ENCODE measurements around the gene ADGRF1.

Gene ADGRF1

GRCh38 chr6:46989398-46989797, 52.7 kb downstream of the ADGRF1 start:
- DNase-seq (ENCODE audit: low read depth) = peak; percentile 10
- TF ChIP-seq CTCF (IDR thresholded peaks at IDR 0.05; ENCODE audit: control insufficient read depth, extremely low read depth, insufficient read depth) = no peak
- no peak overlapping the region for H3K4me3 ChIP-seq (ENCODE audit: low read depth, low read length)

GRCh38 chr6:46985943-46986342, 56.2 kb downstream of the ADGRF1 start:
- no peak for TF ChIP-seq CTCF (IDR thresholded peaks at IDR 0.05; ENCODE audit: control insufficient read depth, extremely low read depth, insufficient read depth)
- DNase-seq (ENCODE audit: low read depth) = no peak

GRCh38 chr6:46983007-46983411, 59.1 kb downstream of the ADGRF1 start:
- DNase-seq (ENCODE audit: low read depth) = peak; percentile 64
- no peak overlapping the region for H3K4me3 ChIP-seq (ENCODE audit: low read depth, low read length)
- no peak for TF ChIP-seq CTCF (IDR thresholded peaks at IDR 0.05; ENCODE audit: control insufficient read depth, extremely low read depth, insufficient read depth)

More at GRCh38 chr6:46985943-46986342, 56.2 kb downstream of the ADGRF1 start:
- H3K4me3 ChIP-seq (ENCODE audit: low read depth, low read length) = no peak overlapping the region

GRCh38 chr6:46979206-46979605, 62.9 kb downstream of the ADGRF1 start:
- TF ChIP-seq CTCF (IDR thresholded peaks at IDR 0.05; ENCODE audit: control insufficient read depth, extremely low read depth, insufficient read depth) = no peak
- no peak for DNase-seq (ENCODE audit: low read depth)
- H3K4me3 ChIP-seq (ENCODE audit: low read depth, low read length) = no peak overlapping the region

GRCh38 chr6:46974786-46975185, 67.3 kb downstream of the ADGRF1 start:
- DNase-seq (ENCODE audit: low read depth) = no peak
- no peak overlapping the region for H3K4me3 ChIP-seq (ENCODE audit: low read depth, low read length)
- TF ChIP-seq CTCF (IDR thresholded peaks at IDR 0.05; ENCODE audit: control insufficient read depth, extremely low read depth, insufficient read depth) = no peak

GRCh38 chr6:46973029-46973428, 69.1 kb downstream of the ADGRF1 start:
- no peak for DNase-seq (ENCODE audit: low read depth)
- no peak overlapping the region for H3K4me3 ChIP-seq (ENCODE audit: low read depth, low read length)
- no peak for TF ChIP-seq CTCF (IDR thresholded peaks at IDR 0.05; ENCODE audit: control insufficient read depth, extremely low read depth, insufficient read depth)

- no peak overlapping the region for H3K4me3 ChIP-seq (ENCODE audit: low read depth, low read length)
- DNase-seq (ENCODE audit: low read depth) = no peak
- no peak for TF ChIP-seq CTCF (IDR thresholded peaks at IDR 0.05; ENCODE audit: control insufficient read depth, extremely low read depth, insufficient read depth)
Observed at GRCh38 chr6:46972531-46972930, 69.6 kb downstream of the ADGRF1 start.
